Measurements from ENCODE around the gene CEMIP2. TPM values are rescaled to one million over a fixed set of nuclear protein-coding genes. Genes with fewer than 3 reads are reported as not detected.
"Not testable (repeated sequence)": the region's sequence is repeated elsewhere in the genome, so short reads cannot be mapped to it uniquely, and the experiment has no call there.

Gene CEMIP2
- polyA plus RNA-seq, 2 donors: 5.5 to 5.8 TPM

DNA sequence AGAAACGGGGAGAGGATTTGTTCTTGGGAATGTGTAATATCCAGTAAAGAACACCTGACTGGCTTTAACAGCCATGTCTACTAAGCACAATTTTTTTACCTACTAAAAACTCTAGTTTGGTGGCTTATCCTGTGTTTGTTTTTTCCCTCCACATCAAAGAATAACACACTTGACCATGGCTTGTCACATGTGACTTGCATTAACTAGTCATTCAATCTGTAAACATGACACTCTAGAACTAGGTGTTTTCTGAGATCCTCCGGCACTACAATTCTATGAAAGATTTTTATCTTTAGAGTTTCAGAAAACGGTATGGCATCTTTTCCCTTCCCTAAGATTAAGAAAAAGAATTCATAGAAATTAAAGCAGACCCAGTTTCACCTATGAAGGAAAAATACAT is 103.7 kb downstream of the CEMIP2 start:
- Histone ChIP-seq H3K36me3 (ENCODE audit: control insufficient read depth in 2 of 2, insufficient read depth in 2 of 2, low read length in 1 of 2) (no peaks in the 10 kb centered on the region), H3K4me1 (ENCODE audit: control insufficient read depth in 2 of 2, insufficient read depth in 2 of 2, low read length in 1 of 2) (no peaks in the 10 kb centered on the region), H3K27ac (ENCODE audit: low read depth in 2 of 2, low read length in 1 of 2) (no peak overlapping the region), H3K27me3 (ENCODE audit: control insufficient read depth in 1 of 2, insufficient read depth in 2 of 2, low read length in 2 of 2) (no peaks in the 10 kb centered on the region), H3K4me3 (ENCODE audit: low read depth in 1 of 2, low read length in 2 of 2) (no peak overlapping the region), H3K9me3 (ENCODE audit: control insufficient read depth in 2 of 2, insufficient read depth in 1 of 2, low read depth in 1 of 2, low read length in 1 of 2) (no peaks in the 10 kb centered on the region)
- WGBS, 2 donors: 57 to 68% methylated on average over 3 of the region's 3 CpGs

DNA sequence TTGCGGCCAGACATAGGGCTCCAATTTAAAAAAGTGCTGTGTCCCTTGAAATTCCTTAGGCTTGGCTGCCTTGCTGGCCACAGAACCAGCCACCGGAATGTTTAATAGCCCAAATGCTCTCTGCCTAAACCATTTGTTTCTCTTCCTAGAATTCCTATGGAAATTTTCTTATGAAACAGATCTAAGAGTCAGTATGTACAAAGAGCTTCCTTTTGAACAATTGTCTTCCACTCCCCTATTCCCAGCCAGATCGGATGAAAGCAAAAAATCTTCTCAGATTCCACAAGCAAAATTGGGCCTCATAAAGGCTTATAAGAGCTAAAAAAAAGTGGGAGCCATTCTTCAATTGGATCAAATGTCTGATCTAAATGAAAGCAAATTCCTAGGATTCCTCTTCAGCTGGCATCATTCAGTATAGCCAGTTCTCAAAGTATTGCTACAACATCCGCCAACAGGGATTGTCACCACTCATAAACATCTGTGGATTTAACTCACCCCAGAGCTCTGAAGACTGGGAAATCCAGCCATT is 104.3 kb downstream of the CEMIP2 start:
- 78 to 88% methylated on average over 4 of the region's 4 CpGs for WGBS, 2 donors
- Histone ChIP-seq H3K27me3 (ENCODE audit: control insufficient read depth in 1 of 2, insufficient read depth in 2 of 2, low read length in 2 of 2) (no peaks in the 10 kb centered on the region), H3K27ac (ENCODE audit: low read depth in 2 of 2, low read length in 1 of 2) (no peak overlapping the region), H3K4me3 (ENCODE audit: low read depth in 1 of 2, low read length in 2 of 2) (no peak overlapping the region), H3K9me3 (ENCODE audit: control insufficient read depth in 2 of 2, insufficient read depth in 1 of 2, low read depth in 1 of 2, low read length in 1 of 2) (no peaks in the 10 kb centered on the region), H3K36me3 (ENCODE audit: control insufficient read depth in 2 of 2, insufficient read depth in 2 of 2, low read length in 1 of 2) (no peaks in the 10 kb centered on the region), H3K4me1 (ENCODE audit: control insufficient read depth in 2 of 2, insufficient read depth in 2 of 2, low read length in 1 of 2) (no peaks in the 10 kb centered on the region)

DNA sequence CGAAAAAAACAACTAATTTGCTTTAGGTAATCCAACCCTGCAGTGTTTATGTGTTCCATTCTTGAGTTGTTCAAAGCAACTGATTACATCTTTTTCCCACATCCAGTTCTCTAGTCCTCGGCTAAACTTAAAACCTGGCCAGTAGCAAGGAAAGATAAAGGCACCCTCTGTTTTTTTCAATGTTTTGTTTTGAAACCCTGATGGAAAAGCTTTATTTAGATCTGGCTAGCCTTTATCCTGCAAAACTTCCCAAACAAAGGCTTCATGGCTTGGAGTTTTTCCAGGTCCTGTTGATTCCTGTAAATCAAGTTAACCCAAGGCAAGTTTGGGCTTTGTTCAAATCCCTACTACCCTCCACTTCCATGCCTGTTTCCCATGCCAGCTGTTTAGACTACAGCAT is 105.1 kb downstream of the CEMIP2 start:
- WGBS, 2 donors: 21 to 35% methylated on average over 2 of the region's 2 CpGs
- H3K36me3 ChIP-seq (ENCODE audit: control insufficient read depth in 2 of 2, insufficient read depth in 2 of 2, low read length in 1 of 2): no peaks in the 10 kb centered on the region
- H3K27me3 ChIP-seq (ENCODE audit: control insufficient read depth in 1 of 2, insufficient read depth in 2 of 2, low read length in 2 of 2): no peaks in the 10 kb centered on the region
- H3K4me1 ChIP-seq (ENCODE audit: control insufficient read depth in 2 of 2, insufficient read depth in 2 of 2, low read length in 1 of 2): no peaks in the 10 kb centered on the region
- no peaks in the 10 kb centered on the region for H3K9me3 ChIP-seq (ENCODE audit: control insufficient read depth in 2 of 2, insufficient read depth in 1 of 2, low read depth in 1 of 2, low read length in 1 of 2)
- H3K27ac ChIP-seq (ENCODE audit: low read depth in 2 of 2, low read length in 1 of 2): no peak overlapping the region
- H3K4me3 ChIP-seq (ENCODE audit: low read depth in 1 of 2, low read length in 2 of 2): no peak overlapping the region

DNA sequence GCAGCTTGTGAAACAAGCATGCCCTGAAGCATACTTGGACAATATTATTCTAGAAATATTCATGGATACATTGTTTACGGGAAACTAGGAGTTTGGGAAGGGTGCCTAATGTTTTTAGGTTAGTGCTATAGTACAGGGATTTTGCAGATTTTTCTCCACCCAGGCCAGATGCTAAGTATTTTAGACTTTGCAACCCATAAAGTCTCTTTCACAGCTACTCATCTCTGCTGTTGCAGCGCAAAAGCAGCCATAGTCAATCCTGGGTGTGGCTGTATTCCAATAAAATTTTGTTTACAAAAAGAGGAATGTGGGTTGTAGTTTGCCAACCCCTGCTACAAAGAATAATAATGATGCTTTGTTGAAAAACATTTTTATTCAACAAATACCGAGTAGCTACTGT is 106.2 kb downstream of the CEMIP2 start:
- no peaks in the 10 kb centered on the region for H3K9me3 ChIP-seq (ENCODE audit: control insufficient read depth in 2 of 2, insufficient read depth in 1 of 2, low read depth in 1 of 2, low read length in 1 of 2)
- WGBS, 2 donors: 73% methylated on average over 3 of the region's 3 CpGs

DNA sequence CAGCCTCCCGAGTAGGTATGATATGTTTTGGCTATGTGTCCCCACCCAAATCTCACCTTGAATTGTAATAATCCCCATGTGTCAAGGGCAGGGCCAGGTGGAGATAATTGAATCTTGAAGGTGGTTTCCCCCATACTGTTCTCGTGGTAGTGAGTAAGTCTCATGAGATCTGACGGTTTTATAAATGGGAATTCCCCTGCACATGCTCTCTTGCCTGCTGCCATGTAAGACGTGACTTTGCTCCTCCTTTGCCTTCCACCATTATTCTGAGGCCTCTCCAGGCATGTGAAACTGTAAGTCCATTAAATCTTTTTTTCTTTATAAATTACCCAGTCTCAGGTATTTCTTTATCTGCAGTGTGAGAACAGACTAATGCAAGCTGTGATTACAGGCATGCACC is 111.0 kb downstream of the CEMIP2 start:
- not testable (repeated sequence) for H3K4me3 ChIP-seq (ENCODE audit: low read depth in 1 of 2, low read length in 2 of 2); H3K27ac ChIP-seq (ENCODE audit: low read depth in 2 of 2, low read length in 1 of 2); H3K9me3 ChIP-seq (ENCODE audit: control insufficient read depth in 2 of 2, insufficient read depth in 1 of 2, low read depth in 1 of 2, low read length in 1 of 2); H3K4me1 ChIP-seq (ENCODE audit: control insufficient read depth in 2 of 2, insufficient read depth in 2 of 2, low read length in 1 of 2); H3K36me3 ChIP-seq (ENCODE audit: control insufficient read depth in 2 of 2, insufficient read depth in 2 of 2, low read length in 1 of 2); H3K27me3 ChIP-seq (ENCODE audit: control insufficient read depth in 1 of 2, insufficient read depth in 2 of 2, low read length in 2 of 2)
- 72 to 76% methylated on average over 4 of the region's 4 CpGs for WGBS, 2 donors

More for the DNA sequence above, 106.2 kb downstream of the CEMIP2 start:
- Histone ChIP-seq H3K4me3 (ENCODE audit: low read depth in 1 of 2, low read length in 2 of 2) (no peak overlapping the region), H3K27ac (ENCODE audit: low read depth in 2 of 2, low read length in 1 of 2) (no peak overlapping the region), H3K4me1 (ENCODE audit: control insufficient read depth in 2 of 2, insufficient read depth in 2 of 2, low read length in 1 of 2) (no peaks in the 10 kb centered on the region), H3K36me3 (ENCODE audit: control insufficient read depth in 2 of 2, insufficient read depth in 2 of 2, low read length in 1 of 2) (no peaks in the 10 kb centered on the region), H3K27me3 (ENCODE audit: control insufficient read depth in 1 of 2, insufficient read depth in 2 of 2, low read length in 2 of 2) (no peaks in the 10 kb centered on the region)

DNA sequence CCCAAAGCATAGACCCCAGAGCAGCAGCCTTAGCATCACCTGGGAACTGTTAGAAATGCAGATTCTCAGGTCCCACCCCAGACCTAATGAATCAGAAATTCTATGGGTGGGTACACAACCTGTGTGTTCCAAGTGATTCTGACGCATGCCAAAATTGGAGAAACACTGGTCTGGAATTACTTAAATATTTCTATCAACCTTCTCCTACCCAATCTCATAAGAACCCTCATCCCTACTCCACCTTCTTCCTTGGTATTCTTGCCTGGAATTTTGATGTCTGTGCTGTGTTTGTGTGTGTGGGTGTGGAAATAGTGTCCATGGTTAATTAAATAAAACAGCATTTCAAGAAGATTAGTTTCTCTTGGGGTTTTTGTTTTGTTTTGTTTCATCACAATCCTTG is 111.8 kb downstream of the CEMIP2 start:
- Histone ChIP-seq H3K4me3 (ENCODE audit: low read depth in 1 of 2, low read length in 2 of 2) (no peak overlapping the region), H3K27ac (ENCODE audit: low read depth in 2 of 2, low read length in 1 of 2) (no peak overlapping the region), H3K27me3 (ENCODE audit: control insufficient read depth in 1 of 2, insufficient read depth in 2 of 2, low read length in 2 of 2) (no peaks in the 10 kb centered on the region), H3K4me1 (ENCODE audit: control insufficient read depth in 2 of 2, insufficient read depth in 2 of 2, low read length in 1 of 2) (no peaks in the 10 kb centered on the region), H3K36me3 (ENCODE audit: control insufficient read depth in 2 of 2, insufficient read depth in 2 of 2, low read length in 1 of 2) (no peaks in the 10 kb centered on the region), H3K9me3 (ENCODE audit: control insufficient read depth in 2 of 2, insufficient read depth in 1 of 2, low read depth in 1 of 2, low read length in 1 of 2) (no peaks in the 10 kb centered on the region)
- 82 to 92% methylated on average over 1 of the region's 1 CpG for WGBS, 2 donors

DNA sequence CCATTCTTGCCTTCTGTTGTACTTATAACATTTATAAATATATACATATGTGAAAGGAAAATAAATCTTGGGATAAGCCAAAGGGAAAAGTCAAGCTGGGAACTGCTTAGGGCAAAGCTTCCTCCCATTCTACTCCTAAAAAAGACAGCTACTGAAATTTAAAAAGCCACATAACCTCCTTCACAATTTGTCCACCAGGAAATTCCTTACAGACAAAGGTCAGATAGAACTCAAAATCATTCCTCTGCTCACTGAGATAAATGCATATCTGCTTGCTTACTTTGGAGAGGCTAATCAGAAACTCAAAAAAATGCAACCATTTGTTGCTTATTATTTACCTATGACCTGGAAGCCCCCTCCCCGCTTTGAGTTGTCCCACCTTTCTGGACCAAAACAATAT is 112.5 kb downstream of the CEMIP2 start:
- 59 to 66% methylated on average over 1 of the region's 1 CpG for WGBS, 2 donors
- Histone ChIP-seq H3K4me1 (ENCODE audit: control insufficient read depth in 2 of 2, insufficient read depth in 2 of 2, low read length in 1 of 2) (no peaks in the 10 kb centered on the region), H3K27me3 (ENCODE audit: control insufficient read depth in 1 of 2, insufficient read depth in 2 of 2, low read length in 2 of 2) (no peaks in the 10 kb centered on the region), H3K4me3 (ENCODE audit: low read depth in 1 of 2, low read length in 2 of 2) (no peak overlapping the region), H3K9me3 (ENCODE audit: control insufficient read depth in 2 of 2, insufficient read depth in 1 of 2, low read depth in 1 of 2, low read length in 1 of 2) (no peaks in the 10 kb centered on the region), H3K27ac (ENCODE audit: low read depth in 2 of 2, low read length in 1 of 2) (no peak overlapping the region), H3K36me3 (ENCODE audit: control insufficient read depth in 2 of 2, insufficient read depth in 2 of 2, low read length in 1 of 2) (no peaks in the 10 kb centered on the region)

DNA sequence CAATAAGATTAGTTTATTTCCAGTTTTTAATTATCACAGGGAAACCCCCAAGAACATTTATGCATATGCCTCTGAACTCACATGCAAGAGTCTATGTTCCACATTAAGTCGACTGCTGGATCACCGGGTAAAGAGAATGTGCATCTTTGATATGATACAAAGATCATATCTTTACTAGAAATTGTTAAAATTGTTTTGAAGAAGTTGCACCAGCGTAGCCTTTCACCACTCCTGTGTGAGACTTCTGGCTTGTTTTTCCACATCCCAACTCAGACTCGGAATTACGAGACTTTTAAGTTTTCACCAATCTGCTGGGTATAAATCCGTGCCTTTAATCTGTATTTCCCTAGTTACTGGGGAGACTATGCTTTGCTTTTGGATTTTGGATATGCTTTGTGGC is 113.2 kb downstream of the CEMIP2 start:
- no peaks in the 10 kb centered on the region for H3K36me3 ChIP-seq (ENCODE audit: control insufficient read depth in 2 of 2, insufficient read depth in 2 of 2, low read length in 1 of 2)
- H3K27ac ChIP-seq (ENCODE audit: low read depth in 2 of 2, low read length in 1 of 2): no peak overlapping the region
- no peaks in the 10 kb centered on the region for H3K27me3 ChIP-seq (ENCODE audit: control insufficient read depth in 1 of 2, insufficient read depth in 2 of 2, low read length in 2 of 2)
- no peak overlapping the region for H3K4me3 ChIP-seq (ENCODE audit: low read depth in 1 of 2, low read length in 2 of 2)
- no peaks in the 10 kb centered on the region for H3K9me3 ChIP-seq (ENCODE audit: control insufficient read depth in 2 of 2, insufficient read depth in 1 of 2, low read depth in 1 of 2, low read length in 1 of 2)
- WGBS, 2 donors: 71 to 75% methylated on average over 6 of the region's 6 CpGs
- no peaks in the 10 kb centered on the region for H3K4me1 ChIP-seq (ENCODE audit: control insufficient read depth in 2 of 2, insufficient read depth in 2 of 2, low read length in 1 of 2)

DNA sequence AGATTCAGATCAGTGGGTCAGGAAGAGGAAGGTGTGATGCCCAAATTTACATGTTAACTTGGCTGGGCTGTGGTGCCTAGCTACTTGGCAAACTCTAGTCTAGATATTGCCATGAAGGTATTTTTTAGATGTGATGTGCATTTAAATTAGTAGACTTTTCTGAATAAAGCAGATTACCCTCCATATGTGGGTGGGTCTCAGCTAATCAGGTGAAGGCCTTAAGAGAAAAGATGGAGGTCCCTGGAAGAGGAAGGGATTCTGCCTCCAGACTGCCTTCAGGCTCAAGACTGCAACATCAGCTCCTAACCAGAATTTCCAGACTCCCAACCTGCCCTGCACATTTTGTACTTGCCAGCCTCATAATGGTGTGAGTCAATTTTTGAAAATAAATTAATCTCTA is 115.8 kb downstream of the CEMIP2 start:
- no peaks in the 10 kb centered on the region for H3K27me3 ChIP-seq (ENCODE audit: control insufficient read depth in 1 of 2, insufficient read depth in 2 of 2, low read length in 2 of 2)
- no peak overlapping the region for H3K27ac ChIP-seq (ENCODE audit: low read depth in 2 of 2, low read length in 1 of 2)
- H3K9me3 ChIP-seq (ENCODE audit: control insufficient read depth in 2 of 2, insufficient read depth in 1 of 2, low read depth in 1 of 2, low read length in 1 of 2): no peaks in the 10 kb centered on the region
- no peaks in the 10 kb centered on the region for H3K4me1 ChIP-seq (ENCODE audit: control insufficient read depth in 2 of 2, insufficient read depth in 2 of 2, low read length in 1 of 2)
- H3K4me3 ChIP-seq (ENCODE audit: low read depth in 1 of 2, low read length in 2 of 2): no peak overlapping the region
- no peaks in the 10 kb centered on the region for H3K36me3 ChIP-seq (ENCODE audit: control insufficient read depth in 2 of 2, insufficient read depth in 2 of 2, low read length in 1 of 2)

DNA sequence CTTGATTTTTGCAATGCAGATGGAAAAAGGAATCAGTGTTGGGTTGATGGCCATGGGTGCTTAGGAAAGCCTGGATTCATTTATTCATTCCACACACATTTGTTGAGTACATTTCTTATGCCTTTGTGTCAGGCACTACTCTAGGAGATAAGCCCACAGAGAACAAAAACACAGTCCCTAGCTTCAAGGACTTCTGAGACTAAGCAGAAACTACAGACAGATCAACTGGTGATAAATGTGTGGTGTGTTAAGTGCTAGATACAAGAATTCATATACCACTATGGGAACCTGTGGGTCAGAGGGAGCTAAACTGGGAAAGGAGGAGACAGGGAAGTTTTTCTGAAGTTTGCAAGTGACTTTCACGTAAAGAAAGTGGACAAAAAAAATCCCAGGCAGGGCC is 119.9 kb downstream of the CEMIP2 start:
- Histone ChIP-seq H3K9me3 (ENCODE audit: control insufficient read depth in 2 of 2, insufficient read depth in 1 of 2, low read depth in 1 of 2, low read length in 1 of 2) (no peaks in the 10 kb centered on the region), H3K4me3 (ENCODE audit: low read depth in 1 of 2, low read length in 2 of 2) (no peak overlapping the region), H3K27ac (ENCODE audit: low read depth in 2 of 2, low read length in 1 of 2) (no peak overlapping the region), H3K4me1 (ENCODE audit: control insufficient read depth in 2 of 2, insufficient read depth in 2 of 2, low read length in 1 of 2) (no peaks in the 10 kb centered on the region), H3K36me3 (ENCODE audit: control insufficient read depth in 2 of 2, insufficient read depth in 2 of 2, low read length in 1 of 2) (no peaks in the 10 kb centered on the region), H3K27me3 (ENCODE audit: control insufficient read depth in 1 of 2, insufficient read depth in 2 of 2, low read length in 2 of 2) (no peaks in the 10 kb centered on the region)
- WGBS, 2 donors: 88% methylated on average over 1 of the region's 1 CpG

Measured in esophagus (tissue), 2 donors.